ENCODE results near the gene PPM1L. TPM values are rescaled to one million over a fixed set of nuclear protein-coding genes. Genes with fewer than 3 reads are reported as not detected.

Gene PPM1L
- total RNA-seq, 1 experiment from 2014 or later = 7.3 TPM

GRCh38 chr3:160927620-160928019 is 171.6 kb downstream of the PPM1L start:
- Histone ChIP-seq H3K4me2 (ENCODE audit: insufficient read depth, insufficient read length, low read length) (no peak overlapping the region), H3K27ac (ENCODE audit: insufficient read length, low read depth, low read length) (no peak overlapping the region), H4K91ac (ENCODE audit: insufficient read length, low read depth, low read length) (no peak overlapping the region), H2BK15ac (ENCODE audit: low read depth, low read length) (no peak overlapping the region), H3K9me3 (ENCODE audit: control insufficient read depth, low read depth, low read length) (no peaks in the 10 kb centered on the region), H2BK12ac (ENCODE audit: insufficient read length, low read depth, low read length) (no peak overlapping the region), H3K9ac (ENCODE audit: extremely low read depth, insufficient read length, low read length) (no peak overlapping the region), H2BK20ac (ENCODE audit: low read depth, low read length, poor library complexity, severe bottlenecking) (no peak overlapping the region), H3K4me1 (ENCODE audit: insufficient read depth, low read length) (no peaks in the 10 kb centered on the region), H2AFZ (ENCODE audit: low read length) (no peak overlapping the region), H3K79me1 (ENCODE audit: insufficient read depth, low read depth, low read length, poor library complexity, severe bottlenecking) (no peaks in the 10 kb centered on the region), H3T11ph (ENCODE audit: low read length) (no peak overlapping the region), H3K18ac (ENCODE audit: insufficient read length, low read depth, low read length) (no peak overlapping the region), H3K23me2 (ENCODE audit: insufficient read length, low read depth, low read length, poor library complexity, severe bottlenecking) (no peaks in the 10 kb centered on the region), H2AK5ac (ENCODE audit: insufficient read length, low read length) (no peak overlapping the region), H3K23ac (ENCODE audit: insufficient read length, low read depth, low read length) (no peak overlapping the region), H4K8ac (replicated peaks; ENCODE audit: insufficient read length, low read depth, low read length) (no peak overlapping the region), H4K5ac (ENCODE audit: insufficient read length, low read depth, low read length) (no peak overlapping the region), H3K79me2 (ENCODE audit: insufficient read depth, low read length) (no peaks in the 10 kb centered on the region), H3K56ac (ENCODE audit: insufficient read length, low read depth, low read length) (no peak overlapping the region), H2BK5ac (ENCODE audit: insufficient read length, low read length) (no peak overlapping the region), H3K4ac (ENCODE audit: low read depth, low read length) (no peak overlapping the region), H3K27me3 (ENCODE audit: insufficient read depth, low read length) (no peaks in the 10 kb centered on the region), H2BK120ac (ENCODE audit: low read depth, low read length, poor library complexity, severe bottlenecking) (no peak overlapping the region), H3K14ac (ENCODE audit: insufficient read depth, low read length) (no peak overlapping the region), H4K20me1 (ENCODE audit: control insufficient read depth, insufficient read depth, insufficient read length) (no peaks in the 10 kb centered on the region)
- H3K27me3 Mint-ChIP-seq (ENCODE audit: low read depth) = no peaks in the 10 kb centered on the region; the same call in 1 of the 2 replicates
- H3K4me1 Mint-ChIP-seq = 0 out of 4 replicates have a peak, but pooled peaks cover 0 to 4% of the 10 kb centered on the region in 2 experiments
- WGBS (ENCODE audit: extremely low coverage, insufficient read length, low lambda C conversion rate) = no CpG with 5 or more reads among the region's 10 CpGs
- no peak overlapping the region for H3K27ac Mint-ChIP-seq
- TF ChIP-seq CTCF (conservative IDR thresholded peaks at IDR 0.05) = no peak
- no peaks in the 10 kb centered on the region for H3K9me3 Mint-ChIP-seq
- no peaks in the 10 kb centered on the region for H3K36me3 Mint-ChIP-seq (ENCODE audit: insufficient read depth in 1 of 3, low read depth in 3 of 3)
- H3K4me3 Mint-ChIP-seq = no peak overlapping the region
- no peak for DNase-seq
